Thyroid gland (tissue), 4 donors: ENCODE measurements around the gene FYB1. TPM values are rescaled to one million over a fixed set of nuclear protein-coding genes. Genes with fewer than 3 reads are reported as not detected.
A peak's percentile ranks its signal among the peaks of the same experiment; 100 is the strongest.

ENCODE experiments used
- DNase-seq, 2 donors: peaks; one replicate each; pipeline ENCODE4 v3.0.0-alpha.2; 2019
- H3K27ac ChIP-seq, 3 donors: fragments of 200-600 bp; sonication (generic); 1 replicate in 2 of 3; 2 replicates in 1 of 3; pipeline ENCODE4 v1.5.1; 2016 to 2019; ENCODE audit warnings: mild to moderate bottlenecking in 1 of 3, moderate library complexity in 1 of 3
- H3K27me3 ChIP-seq: fragments of 200-600 bp; sonication (generic); one replicate; pipeline ENCODE4 v1.5.1; 2019
- H3K36me3 ChIP-seq, 2 donors: fragments of 200-600 bp; sonication (generic); one replicate each; pipeline ENCODE4 v1.5.1; 2016 to 2019
- H3K4me1 ChIP-seq, 2 donors: fragments of 200-600 bp; sonication (generic); one replicate each; pipeline ENCODE4 v1.5.1; 2017 to 2019
- H3K4me3 ChIP-seq, 3 donors: fragments of 200-600 bp; sonication (generic); replicated peaks in 1 of 3; 1 replicate in 2 of 3; 2 replicates in 1 of 3; pipeline ENCODE4 v1.5.1; 2016; ENCODE audit warnings: mild to moderate bottlenecking in 1 of 3
- H3K9me3 ChIP-seq: fragments of 200-600 bp; sonication (generic); one replicate; pipeline ENCODE4 v1.5.1; 2017
- CTCF ChIP-seq, 6 experiments: fragments of 200-600 bp in 3 of 6; fragments of 450-650 bp in 3 of 6; sonication (generic) in 3 of 6; IDR thresholded peaks; one replicate each; pipeline ENCODE4 v1.5.1; 2016 to 2019; ENCODE audit warnings: antibody characterized with exemption in 6 of 6, mild to moderate bottlenecking in 2 of 6, inconsistent platforms in 1 of 6, moderate library complexity in 1 of 6
- POLR2A ChIP-seq, 2 donors: fragments of 450-650 bp; IDR thresholded peaks; one replicate each; pipeline ENCODE4 v1.6.1; 2017; ENCODE audit warnings: antibody characterized with exemption in 2 of 2, mild to moderate bottlenecking in 2 of 2, moderate library complexity in 1 of 2
- WGBS, 2 donors: methylation state at CpG; one replicate each; pipeline ENCODE4 v1.1.5; 2017; 5-methylcytosine and 5-hydroxymethylcytosine counted together
- intact Hi-C: fragments of 100-400 bp; cut with DNase I; formaldehyde crosslinking; loops from one replicate; pipeline ENCODE4 v1.15.1; 2023
- total RNA-seq, 4 donors: library from RNA; depleted of rRNA; stranded (reverse); fragments of >200 nt; gene quantifications; one replicate each; pipeline ENCODE4 v1.2.3, GENCODE V29; 2016

The FYB1 gene
- total RNA-seq, 4 donors from 2014 or later, result 2.4 to 15.6 (median 3.7) TPM

GRCh38 chr5:39228596-39228995 lies 9.2 kb upstream of the FYB1 start:
- TF ChIP-seq CTCF (IDR thresholded peaks at IDR 0.05), result no peak
- no peak for TF ChIP-seq POLR2A (IDR thresholded peaks at IDR 0.05)
- Histone ChIP-seq H3K27me3 (no peaks in the 10 kb centered on the region), H3K27ac (no peak overlapping the region), H3K4me1 (no peaks in the 10 kb centered on the region), H3K9me3 (no peaks in the 10 kb centered on the region), H3K4me3 (no peak overlapping the region), H3K36me3 (no peaks in the 10 kb centered on the region)
- WGBS, 2 donors, result 80 to 89% methylated on average over 3 of the region's 3 CpGs
- no peak for DNase-seq
- intact Hi-C loops, result loop anchor here (5.0 kb wide), 1 partner anchor 54 kb away; no protein-coding TSS in a partner anchor

- no peak overlapping the region for H3K27ac ChIP-seq
- no peaks in the 10 kb centered on the region for H3K36me3 ChIP-seq
- H3K4me1 ChIP-seq, result no peaks in the 10 kb centered on the region
- TF ChIP-seq CTCF (IDR thresholded peaks at IDR 0.05) (no peak), POLR2A (IDR thresholded peaks at IDR 0.05) (no peak)
- 95 to 97% methylated on average over 1 of the region's 1 CpG for WGBS, 2 donors
- no peak for DNase-seq
- H3K9me3 ChIP-seq, result no peaks in the 10 kb centered on the region
- intact Hi-C loops, result loop anchor here (5.0 kb wide), 1 partner anchor 56 kb away; no protein-coding TSS in a partner anchor
- H3K4me3 ChIP-seq, result no peak overlapping the region
- no peaks in the 10 kb centered on the region for H3K27me3 ChIP-seq
These were observed 7.2 kb upstream of the FYB1 start for GRCh38 chr5:39226558-39226957.

- H3K4me3 ChIP-seq, result no peak overlapping the region
- 85 to 88% methylated on average over 3 of the region's 3 CpGs for WGBS, 2 donors
- intact Hi-C loops, result loop anchor here (5.0 kb wide), 1 partner anchor 56 kb away; no protein-coding TSS in a partner anchor
- no peak for DNase-seq
- no peak overlapping the region for H3K27ac ChIP-seq
- H3K9me3 ChIP-seq, result no peaks in the 10 kb centered on the region
- H3K27me3 ChIP-seq, result no peaks in the 10 kb centered on the region
- H3K36me3 ChIP-seq, result no peaks in the 10 kb centered on the region
- H3K4me1 ChIP-seq, result no peaks in the 10 kb centered on the region
- TF ChIP-seq POLR2A (IDR thresholded peaks at IDR 0.05) (no peak), CTCF (IDR thresholded peaks at IDR 0.05) (no peak)
These were observed 6.7 kb upstream of the FYB1 start for GRCh38 chr5:39226100-39226451.

- Histone ChIP-seq H3K9me3 (no peaks in the 10 kb centered on the region), H3K4me1 (no peaks in the 10 kb centered on the region), H3K27ac (no peak overlapping the region), H3K36me3 (no peaks in the 10 kb centered on the region), H3K4me3 (no peak overlapping the region), H3K27me3 (no peaks in the 10 kb centered on the region)
- intact Hi-C loops, result loop anchor here (5.0 kb wide), 1 partner anchor 57 kb away; no protein-coding TSS in a partner anchor
- WGBS, 2 donors, result 94 to 97% methylated on average over 2 of the region's 2 CpGs
- TF ChIP-seq POLR2A (IDR thresholded peaks at IDR 0.05) (no peak), CTCF (IDR thresholded peaks at IDR 0.05) (no peak)
- DNase-seq, result no peak
These were observed 6.2 kb upstream of the FYB1 start for GRCh38 chr5:39225405-39226099.

- Histone ChIP-seq H3K36me3 (no peaks in the 10 kb centered on the region), H3K27ac (no peak overlapping the region), H3K9me3 (no peaks in the 10 kb centered on the region), H3K4me1 (peaks cover 0 to 2% of the 10 kb centered on the region in 2 donors), H3K27me3 (no peaks in the 10 kb centered on the region), H3K4me3 (no peak overlapping the region)
- 37 to 40% methylated on average over 4 to 5 of the region's 5 CpGs for WGBS, 2 donors
- no peak for TF ChIP-seq CTCF (IDR thresholded peaks at IDR 0.05)
- no peak for TF ChIP-seq POLR2A (IDR thresholded peaks at IDR 0.05)
- intact Hi-C loops, result no loop called here
- DNase-seq, result peak; percentile 26 to 30
These were observed 4.9 kb upstream of the FYB1 start for GRCh38 chr5:39224196-39224761.
